Trophoblast cell (in vitro differentiated cells and primary cell): Measurements from ENCODE around the gene TMEM135.

Source experiments
- DNase-seq, 2 donors: peaks; one replicate each; pipeline ENCODE4 v3.0.0-alpha.2; 2016
- H2AFZ ChIP-seq: 2 replicates; pipeline ENCODE4 v1.6.1; 2013; ENCODE audit warnings: low read length, moderate library complexity, mild to moderate bottlenecking; ENCODE audit not compliant: insufficient read depth, poor library complexity
- H2AK5ac ChIP-seq: 2 replicates; pipeline ENCODE4 v1.6.1; 2013; ENCODE audit warnings: mild to moderate bottlenecking, low read length
- H2BK120ac ChIP-seq: 2 replicates; pipeline ENCODE4 v1.6.1; 2013; ENCODE audit warnings: low read length, mild to moderate bottlenecking, moderate library complexity; ENCODE audit not compliant: insufficient read depth, poor library complexity
- H2BK12ac ChIP-seq: 2 replicates; pipeline ENCODE4 v1.6.1; 2013; ENCODE audit warnings: mild to moderate bottlenecking, low read length, moderate library complexity
- H2BK5ac ChIP-seq: 2 replicates; pipeline ENCODE4 v1.6.1; 2013; ENCODE audit warnings: low read length, low read depth, moderate library complexity, mild to moderate bottlenecking; ENCODE audit not compliant: poor library complexity
- H3K14ac ChIP-seq: 2 replicates; pipeline ENCODE4 v1.6.1; 2013; ENCODE audit warnings: mild to moderate bottlenecking, low read length
- H3K18ac ChIP-seq: 2 replicates; pipeline ENCODE4 v1.6.1; 2013; ENCODE audit warnings: mild to moderate bottlenecking, low read length
- H3K23ac ChIP-seq: 2 replicates; pipeline ENCODE4 v1.6.1; 2013; ENCODE audit warnings: low read length
- H3K27ac ChIP-seq: 2 replicates; pipeline ENCODE4 v1.5.1; 2013; ENCODE audit warnings: low read depth, mild to moderate bottlenecking, inconsistent platforms, low read length, moderate library complexity
- H3K27me3 ChIP-seq: 2 replicates; pipeline ENCODE4 v1.6.1; 2013; ENCODE audit warnings: inconsistent platforms, mild to moderate bottlenecking, low read length, moderate library complexity; ENCODE audit not compliant: insufficient read depth
- H3K36me3 ChIP-seq, 2 experiments: 1 replicate in 1 of 2; 2 replicates in 1 of 2; pipeline ENCODE4 v1.6.1; 2013; ENCODE audit warnings: low read length in 2 of 2, mild to moderate bottlenecking in 2 of 2, moderate library complexity in 1 of 2; ENCODE audit not compliant: insufficient read depth in 2 of 2, control insufficient read depth in 1 of 2
- H3K4ac ChIP-seq: 2 replicates; pipeline ENCODE4 v1.6.1; 2013; ENCODE audit warnings: low read depth, mild to moderate bottlenecking, low read length, moderate library complexity
- H3K4me1 ChIP-seq, 2 experiments: 1 replicate in 1 of 2; 2 replicates in 1 of 2; pipeline ENCODE4 v1.6.1; 2013; ENCODE audit warnings: low read length in 2 of 2, mild to moderate bottlenecking in 2 of 2, moderate library complexity in 1 of 2; ENCODE audit not compliant: insufficient read depth in 2 of 2, control insufficient read depth in 1 of 2
- H3K4me2 ChIP-seq: 2 replicates; pipeline ENCODE4 v1.6.1; 2013; ENCODE audit warnings: inconsistent platforms, mild to moderate bottlenecking, low read length, moderate library complexity
- H3K4me3 ChIP-seq: 2 replicates; pipeline ENCODE4 v1.5.1; 2013; ENCODE audit warnings: mild to moderate bottlenecking, low read depth, low read length, inconsistent platforms
- H3K79me1 ChIP-seq: one replicate; pipeline ENCODE4 v1.6.1; 2013; ENCODE audit warnings: low read length
- H3K79me2 ChIP-seq: 2 replicates; pipeline ENCODE4 v1.6.1; 2013; ENCODE audit warnings: low read length, mild to moderate bottlenecking; ENCODE audit not compliant: control insufficient read depth, insufficient read depth, poor library complexity
- H3K9ac ChIP-seq: 2 replicates; pipeline ENCODE4 v1.6.1; 2013; ENCODE audit warnings: mild to moderate bottlenecking, low read length
- H3K9me3 ChIP-seq: 2 replicates; pipeline ENCODE4 v1.6.1; 2013; ENCODE audit warnings: low read depth, mild to moderate bottlenecking, control low read depth, inconsistent platforms, low read length; ENCODE audit not compliant: insufficient read depth
- H4K12ac ChIP-seq: 2 replicates; pipeline ENCODE4 v1.6.1; 2013; ENCODE audit warnings: low read depth, mild to moderate bottlenecking, low read length, moderate library complexity
- H4K8ac ChIP-seq: 2 replicates; pipeline ENCODE4 v1.6.1; 2013; ENCODE audit warnings: low read depth, mild to moderate bottlenecking, low read length, moderate library complexity
- H4K91ac ChIP-seq: one replicate; pipeline ENCODE4 v1.6.1; 2013; ENCODE audit warnings: low read depth, mild to moderate bottlenecking, low read length, moderate library complexity
- WGBS: extraction: QIAGEN DNeasy Blood & Tissue Kit; methylation state at CpG from one replicate; pipeline ENCODE4 v1.1.7; 2013; ENCODE audit warnings: missing lambda C conversion rate; ENCODE audit not compliant: insufficient read length, insufficient coverage; ENCODE audit errors: extremely low coverage; 5-methylcytosine and 5-hydroxymethylcytosine counted together

Gene TMEM135

DNA sequence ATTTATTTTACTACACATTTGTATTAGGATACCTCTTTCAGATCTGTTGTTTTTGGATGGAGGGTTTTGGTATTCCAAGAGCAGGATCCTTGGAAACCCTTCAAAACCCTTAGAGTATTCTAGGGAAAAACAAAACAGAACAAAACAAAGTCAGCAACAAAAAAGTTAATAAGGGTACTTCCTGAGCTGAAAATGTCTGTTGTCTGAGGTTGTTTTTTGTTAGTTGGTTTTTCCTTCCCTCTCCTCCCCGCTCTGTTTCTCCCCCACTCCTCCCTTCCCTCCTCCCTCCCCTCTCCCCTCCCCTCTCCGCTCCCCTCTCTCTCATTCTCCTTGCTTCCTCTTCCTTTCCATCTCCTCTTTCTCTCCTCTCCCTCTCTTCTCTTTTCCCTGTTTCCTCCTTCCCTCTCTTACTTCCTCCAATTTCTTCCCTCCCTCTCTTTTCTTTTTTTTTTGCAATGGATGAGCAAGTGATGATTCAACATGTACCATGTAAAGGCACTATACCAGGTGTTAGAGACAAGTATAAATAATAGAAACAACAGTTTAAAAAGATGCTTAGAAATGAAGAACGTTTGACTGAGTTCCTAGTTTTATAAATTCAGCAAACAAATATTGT lies 160.6 kb downstream of the TMEM135 start:
- no peak for DNase-seq
- H3K9me3 ChIP-seq = no peaks in the 10 kb centered on the region
- H3K27me3 ChIP-seq = no peaks in the 10 kb centered on the region
- H4K12ac ChIP-seq = no peak overlapping the region
- no peak overlapping the region for H4K91ac ChIP-seq
- H3K9ac ChIP-seq = no peak overlapping the region
- no peak overlapping the region for H2AK5ac ChIP-seq
- H3K23ac ChIP-seq = no peak overlapping the region
- no peaks in the 10 kb centered on the region for H3K79me1 ChIP-seq
- H3K4me1 ChIP-seq = no peaks in the 10 kb centered on the region
- H4K8ac ChIP-seq = no peak overlapping the region
- no peak overlapping the region for H2BK120ac ChIP-seq
- no peaks in the 10 kb centered on the region for H3K79me2 ChIP-seq
- H2BK12ac ChIP-seq = no peak overlapping the region
- no peak overlapping the region for H2AFZ ChIP-seq
- no peaks in the 10 kb centered on the region for H3K36me3 ChIP-seq
- H3K4me2 ChIP-seq = no peak overlapping the region
- no peak overlapping the region for H3K27ac ChIP-seq
- no peak overlapping the region for H3K4ac ChIP-seq
- H3K4me3 ChIP-seq = no peak overlapping the region
- 83% methylated on average over 1 of the region's 3 CpGs for WGBS
- H3K18ac ChIP-seq = no peak overlapping the region
- H3K14ac ChIP-seq = no peak overlapping the region
- H2BK5ac ChIP-seq = no peak overlapping the region

DNA sequence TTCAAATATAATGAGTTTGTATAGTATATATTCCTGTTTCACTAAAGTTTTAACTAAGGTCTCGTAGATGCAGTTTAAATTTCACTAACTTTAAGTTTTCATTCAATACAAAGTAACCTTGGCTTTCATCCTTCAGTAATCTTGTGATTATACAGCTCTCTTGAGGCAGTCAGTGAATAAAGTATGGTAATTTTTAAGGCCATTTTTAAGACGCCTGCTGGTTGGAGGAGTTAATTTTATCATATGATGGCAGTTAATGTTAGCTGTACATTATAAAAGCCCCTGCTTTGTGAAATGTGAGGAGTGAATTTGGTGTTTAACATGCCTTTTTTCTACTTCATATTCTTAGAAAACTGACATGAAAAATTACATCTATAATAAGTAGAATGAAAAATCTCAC lies 163.6 kb downstream of the TMEM135 start:
- Histone ChIP-seq H3K4ac (no peak overlapping the region), H3K4me3 (no peak overlapping the region), H4K12ac (no peak overlapping the region), H3K27ac (no peak overlapping the region), H3K36me3 (no peaks in the 10 kb centered on the region), H2BK5ac (no peak overlapping the region), H2BK12ac (no peak overlapping the region), H3K18ac (no peak overlapping the region), H3K4me1 (no peaks in the 10 kb centered on the region), H3K14ac (no peak overlapping the region), H4K8ac (no peak overlapping the region), H4K91ac (no peak overlapping the region), H3K79me2 (no peaks in the 10 kb centered on the region), H3K4me2 (no peak overlapping the region), H2BK120ac (no peak overlapping the region), H2AFZ (no peak overlapping the region), H3K27me3 (no peaks in the 10 kb centered on the region), H3K79me1 (no peaks in the 10 kb centered on the region), H3K23ac (no peak overlapping the region), H2AK5ac (no peak overlapping the region), H3K9me3 (no peaks in the 10 kb centered on the region), H3K9ac (no peak overlapping the region)
- WGBS = no CpG with 5 or more reads among the region's 2 CpGs
- DNase-seq = no peak

DNA sequence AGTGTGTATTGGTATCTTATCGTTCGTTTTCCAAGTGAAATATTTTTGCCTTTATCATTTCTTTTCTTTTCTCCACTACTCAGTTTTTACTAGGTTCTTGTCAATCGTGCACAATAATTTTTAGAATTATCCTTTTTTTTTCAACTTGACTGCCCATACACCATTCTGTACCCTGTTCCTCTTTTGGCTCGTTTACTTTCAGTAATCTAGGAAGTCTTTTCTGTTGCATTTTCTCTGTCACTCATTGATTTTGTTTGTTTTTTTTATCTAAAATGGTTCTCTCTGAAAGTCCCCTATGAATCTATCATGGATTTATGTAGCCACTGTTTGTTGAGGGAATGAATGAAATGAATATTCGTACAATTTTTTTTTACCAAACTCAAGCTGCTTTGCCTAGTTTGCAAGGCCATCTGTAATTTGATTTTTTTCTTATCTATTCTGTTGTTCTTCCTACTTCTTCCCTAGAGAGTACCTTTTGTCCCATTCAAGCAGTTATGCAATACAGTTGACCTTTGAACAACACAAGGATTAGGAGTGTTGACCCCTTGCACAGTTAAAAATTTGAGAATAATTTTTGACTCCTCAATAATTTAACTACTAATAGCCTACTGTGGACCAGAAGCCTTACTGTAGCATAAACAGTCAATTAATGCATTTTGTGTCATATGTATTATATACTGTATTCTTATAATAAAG lies 166.3 kb downstream of the TMEM135 start:
- no peak overlapping the region for H2BK12ac ChIP-seq
- no peaks in the 10 kb centered on the region for H3K79me1 ChIP-seq
- no peak overlapping the region for H2BK5ac ChIP-seq
- no peak overlapping the region for H4K8ac ChIP-seq
- H3K18ac ChIP-seq = no peak overlapping the region
- no peaks in the 10 kb centered on the region for H3K9me3 ChIP-seq
- H3K4me3 ChIP-seq = no peak overlapping the region
- no peak for DNase-seq
- no peak overlapping the region for H3K27ac ChIP-seq
- no peaks in the 10 kb centered on the region for H3K36me3 ChIP-seq
- H3K23ac ChIP-seq = no peak overlapping the region
- H3K27me3 ChIP-seq = no peaks in the 10 kb centered on the region
- no peak overlapping the region for H3K4ac ChIP-seq
- H3K79me2 ChIP-seq = no peaks in the 10 kb centered on the region
- no peaks in the 10 kb centered on the region for H3K4me1 ChIP-seq
- no peak overlapping the region for H2BK120ac ChIP-seq
- no peak overlapping the region for H2AK5ac ChIP-seq
- H3K4me2 ChIP-seq = no peak overlapping the region
- no CpG with 5 or more reads among the region's 5 CpGs for WGBS
- H3K9ac ChIP-seq = no peak overlapping the region
- H2AFZ ChIP-seq = no peak overlapping the region
- H3K14ac ChIP-seq = no peak overlapping the region
- H4K91ac ChIP-seq = no peak overlapping the region
- H4K12ac ChIP-seq = no peak overlapping the region

DNA sequence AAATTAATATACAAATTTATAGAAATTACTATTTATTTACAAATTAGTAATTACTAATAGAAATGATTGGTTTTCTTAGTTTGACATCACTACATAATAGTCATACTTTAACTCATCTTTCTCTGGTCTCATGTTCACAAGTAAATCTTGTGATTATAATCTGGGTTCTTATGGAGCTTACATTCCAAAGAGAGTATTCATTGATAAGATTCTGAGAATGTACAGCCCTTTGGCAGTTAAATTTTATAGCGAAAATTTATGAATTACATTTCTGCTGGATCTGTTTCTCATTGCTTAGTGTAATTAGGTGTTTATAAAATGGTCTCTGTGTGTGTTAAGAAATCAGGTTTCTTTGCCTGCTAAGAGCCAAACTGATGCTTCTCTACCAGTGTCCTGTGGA lies 175.2 kb downstream of the TMEM135 start:
- Histone ChIP-seq H3K4ac (no peak overlapping the region), H3K27ac (no peak overlapping the region), H4K91ac (no peak overlapping the region), H2BK120ac (no peak overlapping the region), H2BK5ac (no peak overlapping the region), H3K4me2 (no peak overlapping the region), H2AFZ (no peak overlapping the region), H3K14ac (no peak overlapping the region), H2AK5ac (no peak overlapping the region), H3K27me3 (no peaks in the 10 kb centered on the region), H3K79me2 (no peaks in the 10 kb centered on the region), H4K12ac (no peak overlapping the region), H3K79me1 (no peaks in the 10 kb centered on the region), H3K36me3 (no peaks in the 10 kb centered on the region), H3K9ac (no peak overlapping the region), H3K4me1 (no peaks in the 10 kb centered on the region), H3K18ac (no peak overlapping the region), H2BK12ac (no peak overlapping the region), H3K9me3 (no peaks in the 10 kb centered on the region), H4K8ac (no peak overlapping the region), H3K23ac (no peak overlapping the region), H3K4me3 (no peak overlapping the region)
- DNase-seq = peak in 1 of 2 donors; percentile 33
- WGBS = no CpG with 5 or more reads among the region's 1 CpG
